IMR-90 (cell line): ENCODE data around the gene FNIP2. TPM values are rescaled to one million over a fixed set of nuclear protein-coding genes. Genes with fewer than 3 reads are reported as not detected.

Source experiments
- ATAC-seq: fragments of 200-7000 bp; cut with Tn5 transposase; 2 replicates; pipeline ENCODE4 v1.9.1; 2020; ENCODE audit warnings: low read depth, mild to moderate bottlenecking, moderate library complexity
- BruUV-seq: library from RNA; stranded (reverse); fragments of 400-500 nt; replicated peaks from 2 replicates; lab custom pipeline; 2021; lab: Mats Ljungman, UMichigan
- CTCF ChIA-PET: fragments of 300-600 bp; formaldehyde crosslinking; extraction: SDS; loops from one replicate; lab custom pipeline; 2021; ENCODE audit warnings: antibody characterized with exemption; lab: Yijun Ruan, JAX
- POLR2A ChIA-PET: fragments of 300-600 bp; sonication (Branson Sonifier 250); formaldehyde crosslinking; loops from one replicate; lab custom pipeline; 2022; ENCODE audit warnings: antibody characterized with exemption; ENCODE audit not compliant: unreplicated experiment; lab: Charles Lee
- DNase-seq: peaks from one replicate; pipeline ENCODE4 v3.0.0; 2013
- H2AFZ ChIP-seq: replicated peaks from 2 replicates; pipeline ENCODE3; 2013; ENCODE audit warnings: low read length, mild to moderate bottlenecking; ENCODE audit not compliant: poor library complexity
- H2AK5ac ChIP-seq: 2 replicates; pipeline ENCODE4 v1.6.1; 2013; ENCODE audit warnings: low read depth, low read length, inconsistent platforms
- H2AK9ac ChIP-seq: replicated peaks from 2 replicates; pipeline ENCODE3; 2013; ENCODE audit warnings: mild to moderate bottlenecking, low read depth, low read length, moderate library complexity; ENCODE audit not compliant: poor library complexity
- H2BK120ac ChIP-seq: 2 replicates; pipeline ENCODE4 v1.6.1; 2013; ENCODE audit warnings: low read depth, low read length, inconsistent platforms
- H2BK15ac ChIP-seq: 3 replicates; pipeline ENCODE4 v1.6.1; 2013; ENCODE audit warnings: low read depth, low read length, inconsistent platforms
- H2BK20ac ChIP-seq: 2 replicates; pipeline ENCODE4 v1.6.1; 2013; ENCODE audit warnings: low read depth, mild to moderate bottlenecking, inconsistent platforms, low read length, moderate library complexity
- H2BK5ac ChIP-seq: 2 replicates; pipeline ENCODE4 v1.6.1; 2013; ENCODE audit warnings: mild to moderate bottlenecking, low read depth, low read length, inconsistent platforms; ENCODE audit not compliant: poor library complexity, severe bottlenecking
- H3K14ac ChIP-seq: replicated peaks from 2 replicates; pipeline ENCODE4 v1.6.1; 2013; ENCODE audit warnings: low read depth, low read length, inconsistent platforms
- H3K18ac ChIP-seq: 2 replicates; pipeline ENCODE4 v1.6.1; 2013; ENCODE audit warnings: low read depth, low read length, control low read depth
- H3K23ac ChIP-seq: 2 replicates; pipeline ENCODE4 v1.6.1; 2013; ENCODE audit warnings: low read depth, low read length, inconsistent platforms
- H3K27ac ChIP-seq: 2 replicates; pipeline ENCODE4 v1.5.1; 2013; ENCODE audit warnings: mild to moderate bottlenecking, control low read depth, low read length; ENCODE audit not compliant: insufficient read depth
- H3K27me3 ChIP-seq: 2 replicates; pipeline ENCODE4 v1.6.1; 2013; ENCODE audit warnings: low read length; ENCODE audit not compliant: control insufficient read depth, insufficient read depth
- H3K36me3 ChIP-seq: 2 replicates; pipeline ENCODE4 v1.6.1; 2013; ENCODE audit warnings: low read length, mixed read lengths; ENCODE audit not compliant: control insufficient read depth, insufficient read depth
- H3K4ac ChIP-seq: 2 replicates; pipeline ENCODE4 v1.6.1; 2013; ENCODE audit warnings: low read depth, low read length, inconsistent platforms
- H3K4me1 ChIP-seq: 2 replicates; pipeline ENCODE4 v1.6.1; 2013; ENCODE audit warnings: low read length, mixed read lengths; ENCODE audit not compliant: control insufficient read depth, insufficient read depth
- H3K4me2 ChIP-seq: 2 replicates; pipeline ENCODE4 v1.6.1; 2013; ENCODE audit warnings: low read depth, mild to moderate bottlenecking, control low read depth, low read length, moderate library complexity
- H3K4me3 ChIP-seq: 2 replicates; pipeline ENCODE4 v1.5.1; 2013; ENCODE audit warnings: low read depth, mild to moderate bottlenecking, control low read depth, low read length, moderate library complexity; ENCODE audit not compliant: insufficient read depth
- H3K56ac ChIP-seq: 2 replicates; pipeline ENCODE4 v1.6.1; 2013; ENCODE audit warnings: low read length, inconsistent platforms; ENCODE audit not compliant: insufficient read depth; ENCODE audit errors: extremely low read depth
- H3K79me1 ChIP-seq, 2 experiments: 2 replicates each; pipeline ENCODE4 v1.6.1; 2013; ENCODE audit warnings: low read length in 2 of 2, inconsistent platforms in 1 of 2, low read depth in 1 of 2
- H3K9ac ChIP-seq: 2 replicates; pipeline ENCODE4 v1.6.1; 2013; ENCODE audit warnings: low read depth, low read length, control low read depth
- H3K9me1 ChIP-seq: 2 replicates; pipeline ENCODE4 v1.6.1; 2013; ENCODE audit warnings: low read length, inconsistent platforms; ENCODE audit not compliant: insufficient read depth
- H3K9me3 ChIP-seq: 2 replicates; pipeline ENCODE4 v1.6.1; 2013; ENCODE audit warnings: low read length; ENCODE audit not compliant: control insufficient read depth, insufficient read depth
- H4K20me1 ChIP-seq: 2 replicates; pipeline ENCODE4 v1.6.1; 2013; ENCODE audit warnings: low read length, inconsistent platforms; ENCODE audit not compliant: insufficient read depth
- H4K5ac ChIP-seq: 2 replicates; pipeline ENCODE4 v1.6.1; 2013; ENCODE audit warnings: mild to moderate bottlenecking, low read depth, low read length, control low read depth
- H4K8ac ChIP-seq, 2 experiments: 2 replicates each; pipeline ENCODE4 v1.6.1; 2013; ENCODE audit warnings: low read depth in 2 of 2, low read length in 2 of 2, control low read depth in 1 of 2, inconsistent platforms in 1 of 2
- H4K91ac ChIP-seq: 2 replicates; pipeline ENCODE4 v1.6.1; 2013; ENCODE audit warnings: low read depth, low read length, inconsistent platforms; ENCODE audit not compliant: insufficient read depth
- BHLHE40 ChIP-seq: fragments of 150-350 bp; IDR thresholded peaks from 2 replicates; pipeline ENCODE4 v1.6.1; 2016; ENCODE audit warnings: mild to moderate bottlenecking, low read depth, low read length
- CEBPB ChIP-seq: IDR thresholded peaks from 2 replicates; pipeline ENCODE4 v1.6.1; 2012; ENCODE audit warnings: low read depth, low read length, improper control_type of control experiment
- ELK1 ChIP-seq: fragments of 150-350 bp; IDR thresholded peaks from 2 replicates; pipeline ENCODE4 v1.6.1; 2016; ENCODE audit warnings: low read depth, mild to moderate bottlenecking, low read length, moderate library complexity, borderline replicate concordance
- FOS ChIP-seq: fragments of 150-350 bp; IDR thresholded peaks from 2 replicates; pipeline ENCODE4 v1.6.1; 2016; ENCODE audit warnings: low read depth, low read length
- NFE2L2 ChIP-seq: fragments of 150-350 bp; IDR thresholded peaks from 2 replicates; pipeline ENCODE4 v1.6.1; 2016; ENCODE audit warnings: low read depth, mild to moderate bottlenecking, low read length
- SMC3 ChIP-seq: fragments of 150-350 bp; IDR thresholded peaks from 2 replicates; pipeline ENCODE4 v1.6.1; 2016; ENCODE audit warnings: low read depth, mild to moderate bottlenecking, antibody characterized with exemption, low read length, moderate library complexity
- dilution Hi-C: fragments of 300-500 bp; cut with HindIII; formaldehyde crosslinking; loops from one replicate; pipeline ENCODE4 v1.14.3; 2018; ENCODE audit warnings: low sequenced_read_pairs; ENCODE audit not compliant: unreplicated experiment
- in situ Hi-C: fragments of 300-500 bp; cut with MboI; formaldehyde crosslinking; loops from 3 replicates; pipeline ENCODE4 v1.14.3; 2019; ENCODE audit warnings: low sequenced_read_pairs, inconsistent platforms, mixed read lengths
- intact Hi-C: fragments of 100-400 bp; cut with micrococcal nuclease; formaldehyde crosslinking; loops from 2 replicates; pipeline ENCODE4 v1.10.0; 2022
- polyA plus RNA-seq, 3 experiments: library from polyadenylated mRNA; depleted of rRNA; stranded (reverse); fragments of >200 nt; gene quantifications; 2 replicates each; pipeline ENCODE4 v1.2.3, GENCODE V29; 2012; ENCODE audit warnings: low replicate concordance in 1 of 3
- total RNA-seq: library from RNA; depleted of rRNA; stranded (reverse); fragments of >200 nt; gene quantifications from 2 replicates; pipeline ENCODE4 v1.2.3, GENCODE V29; 2012

FNIP2 gene
- total and polyA plus RNA-seq, 2 of the 4 experiments (the other 2 are of a cell fraction), result 4.7 to 24.6 TPM

GRCh38 chr4:158786955-158787354, 18.1 kb downstream of the FNIP2 start:
- Histone ChIP-seq H2AK9ac (no peak overlapping the region), H3K9me1 (peaks cover 13% of the 10 kb centered on the region), H2AK5ac (no peak overlapping the region), H3K27me3 (no peaks in the 10 kb centered on the region), H4K91ac (no peak overlapping the region), H3K4me2 (no peak overlapping the region), H3K4me1 (peaks cover 15% of the 10 kb centered on the region), H2AFZ (no peak overlapping the region), H3K4ac (no peak overlapping the region), H3K14ac (no peak overlapping the region), H3K36me3 (no peaks in the 10 kb centered on the region), H3K9ac (no peak overlapping the region), H4K5ac (no peak overlapping the region), H3K4me3 (no peak overlapping the region), H2BK120ac (no peak overlapping the region), H4K20me1 (no peaks in the 10 kb centered on the region; the same call in 1 of the 2 replicates), H2BK5ac (no peak overlapping the region), H3K9me3 (no peaks in the 10 kb centered on the region), H2BK20ac (no peak overlapping the region), H4K8ac (no peak overlapping the region), H3K23ac (no peak overlapping the region), H3K27ac (no peak overlapping the region), H3K18ac (no peak overlapping the region), H3K56ac (no peak overlapping the region), H3K79me1 (peaks cover 52 to 77% of the 10 kb centered on the region in 2 experiments), H2BK15ac (no peak overlapping the region)
- no peak for TF ChIP-seq ELK1
- no peak for TF ChIP-seq BHLHE40
- TF ChIP-seq FOS, result no peak
- TF ChIP-seq CEBPB, result no peak
- no peak for TF ChIP-seq SMC3
- no peak for TF ChIP-seq NFE2L2
- ChIA-PET CTCF (no interaction called here), POLR2A (interaction anchor here (0.6 kb wide), 1 partner anchor 57 kb away, joined by 3 read pairs; no protein-coding TSS in a partner anchor)
- intact Hi-C loops (no loop called here), in situ Hi-C loops (no loop called here), dilution Hi-C loops (no loop called here)
- no TSS peak for BruUV-seq
- no peak for ATAC-seq
- no peak for DNase-seq
